NCI-H526 (cell line): ENCODE data around the gene TMEM163.
"Not testable (repeated sequence)": the region's sequence is repeated elsewhere in the genome, so short reads cannot be mapped to it uniquely, and the experiment has no call there.

Source experiments
- DNase-seq, 2 experiments: peaks; one replicate each; lab custom pipeline; 2025; lab: John Stamatoyannopoulos, UW

The TMEM163 gene

DNA sequence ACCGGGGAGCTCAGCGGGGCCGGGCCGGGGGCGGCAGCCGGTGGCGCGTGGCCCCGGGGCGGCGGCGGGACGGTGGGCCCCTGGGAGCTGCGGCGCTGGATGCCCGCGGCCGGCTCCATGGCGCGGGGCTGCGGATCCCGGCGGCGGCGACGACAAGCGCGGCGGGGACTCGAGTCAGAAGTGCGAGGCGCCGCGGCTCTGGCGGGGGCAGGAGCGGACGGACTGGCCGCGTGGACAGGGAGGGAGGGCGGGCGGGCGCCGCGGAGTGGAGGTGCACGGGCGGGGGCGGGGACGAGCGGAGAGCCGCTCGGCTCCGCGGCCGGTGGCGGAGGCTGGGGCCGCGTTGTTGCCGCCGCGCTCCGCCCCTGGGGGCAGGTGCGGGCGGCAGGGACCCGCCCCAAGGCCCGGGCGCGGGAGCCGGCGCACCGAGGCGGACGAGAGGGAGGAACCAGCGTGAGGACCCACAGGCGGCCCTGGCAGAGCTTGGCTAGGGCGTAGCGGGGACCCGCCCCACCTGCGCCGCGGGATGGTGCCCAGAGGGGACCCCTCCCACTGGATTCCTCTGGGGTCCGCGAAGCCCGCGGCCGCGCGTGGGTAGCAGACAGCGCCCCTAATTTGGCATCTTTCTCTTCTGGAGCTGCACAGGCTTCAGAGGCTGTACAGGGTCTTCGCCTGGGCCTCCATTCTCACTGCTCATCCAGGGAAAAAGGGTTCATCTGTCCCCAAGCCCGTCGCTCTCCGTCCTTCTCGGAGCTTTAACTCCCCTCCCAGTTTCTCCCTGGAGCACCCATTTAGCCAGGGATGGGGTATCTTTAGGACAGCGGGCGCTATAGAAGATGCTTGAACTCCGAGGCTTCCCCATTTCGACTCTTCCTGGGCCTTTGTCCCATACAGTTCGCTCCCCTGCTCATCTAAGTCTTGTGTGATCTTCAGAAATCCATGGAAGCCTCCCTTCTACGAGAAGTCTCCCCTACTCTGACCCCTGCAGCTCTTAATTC is at the start of gene TMEM163:
Gene TMEM163 (minus strand): TSS at position 184 of the 998 bp plus-strand sequence.
- DNase-seq, result peak in 1 of 2 experiments; percentile 66

DNA sequence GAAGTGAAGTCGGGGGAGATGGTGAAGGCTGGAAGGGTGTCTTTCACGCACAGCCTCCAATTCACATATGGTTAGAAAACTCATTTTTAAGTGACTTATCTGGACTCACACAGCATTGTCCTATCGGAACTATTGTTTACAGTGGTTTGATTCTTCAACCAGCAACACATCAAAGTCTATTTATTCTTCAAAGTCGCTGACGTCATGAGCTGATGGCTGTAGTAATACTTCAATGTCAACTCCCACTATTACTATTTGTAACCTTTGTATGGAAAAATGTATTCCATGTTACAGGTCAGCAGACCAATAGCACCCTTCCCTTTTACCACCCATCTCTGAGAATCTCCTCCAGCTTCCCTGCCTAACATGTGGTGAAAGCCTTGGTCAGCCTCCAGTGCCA is 47.8 kb upstream of the TMEM163 start:
- no peak for DNase-seq

GRCh38 chr2:134765987-134766386 is 47.2 kb upstream of the TMEM163 start:
- DNase-seq, result no peak

DNA sequence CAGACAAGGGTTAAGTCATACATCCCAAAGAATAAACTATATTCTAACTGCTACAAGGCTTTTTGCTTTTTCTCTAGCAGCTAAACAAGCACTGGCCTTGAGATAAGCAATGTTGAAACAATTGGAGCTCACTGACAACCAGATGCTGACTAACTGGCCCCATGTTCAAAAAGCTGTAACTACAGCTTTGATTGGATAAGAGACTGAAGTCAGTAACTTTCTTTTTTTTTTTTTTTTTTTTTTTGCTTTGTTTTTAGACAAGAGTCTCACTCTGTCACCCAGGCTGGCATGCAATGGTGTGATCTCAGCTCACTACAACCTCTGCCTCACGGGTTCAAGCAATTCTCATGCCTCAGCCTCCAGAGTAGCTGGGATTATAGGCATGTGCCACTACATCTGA is 45.4 kb upstream of the TMEM163 start:
- no peak for DNase-seq

GRCh38 chr2:134763164-134763710 is 44.4 kb upstream of the TMEM163 start:
- no peak for DNase-seq

DNA sequence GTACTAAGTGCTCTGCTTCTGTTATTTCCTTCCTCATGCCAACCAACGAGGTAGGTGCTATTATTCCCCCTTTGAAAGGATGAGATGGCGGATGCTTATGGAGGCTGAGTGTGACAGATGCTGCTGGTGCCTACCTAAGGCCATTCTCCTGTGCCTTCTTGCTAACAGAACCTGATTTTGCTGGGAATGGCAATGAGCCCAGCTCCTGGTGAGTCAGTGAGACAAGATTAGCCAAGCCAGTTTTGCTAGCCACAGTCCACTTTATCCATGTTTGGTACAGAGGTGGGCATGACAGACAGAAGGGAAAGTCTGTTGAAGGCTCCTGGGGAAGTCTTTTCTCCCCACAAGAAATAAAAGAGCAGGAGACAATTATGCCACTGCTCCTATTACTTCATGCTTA is 43.7 kb upstream of the TMEM163 start:
- no peak for DNase-seq

GRCh38 chr2:134760385-134760784 is 41.6 kb upstream of the TMEM163 start:
- DNase-seq, result no peak

DNA sequence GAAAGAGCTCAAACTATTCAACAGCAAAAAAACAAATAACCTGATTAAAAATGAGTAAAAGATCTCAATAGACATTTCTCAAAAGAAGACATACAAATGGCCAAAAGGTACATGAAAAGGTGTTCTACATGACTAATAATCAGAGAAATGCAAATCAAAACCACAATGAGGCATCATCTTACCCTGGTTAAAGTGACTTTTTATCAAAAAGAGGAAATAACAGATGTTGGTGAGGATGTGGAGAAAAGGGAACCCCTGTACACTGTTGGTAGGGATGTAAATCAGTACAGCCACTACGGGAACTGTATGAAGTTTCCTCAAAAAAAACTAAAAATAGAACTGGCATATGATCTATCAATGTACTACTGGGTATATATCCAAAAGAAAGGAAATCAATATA is 39.8 kb upstream of the TMEM163 start:
- no peak for DNase-seq

DNA sequence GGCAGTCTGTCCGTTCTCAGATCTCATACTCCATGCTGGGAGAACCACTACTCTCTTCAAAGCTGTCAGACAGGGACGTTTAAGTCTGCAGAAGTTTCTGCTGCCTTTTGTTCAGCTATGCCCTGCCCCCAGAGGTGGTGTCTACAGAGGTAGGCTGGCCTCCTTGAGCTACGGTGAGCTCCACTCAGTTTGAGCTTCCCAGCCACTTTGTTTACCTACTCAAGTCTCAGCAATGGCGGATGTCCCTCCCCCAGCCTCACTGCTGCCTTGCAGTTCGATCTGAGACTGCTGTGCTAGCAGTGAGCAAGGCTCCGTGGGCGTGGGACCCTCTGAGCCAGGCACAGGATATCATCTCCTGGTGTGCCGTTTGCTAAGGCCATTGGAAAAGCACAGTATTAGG is 33.2 kb upstream of the TMEM163 start:
- DNase-seq, result not testable (repeated sequence)

DNA sequence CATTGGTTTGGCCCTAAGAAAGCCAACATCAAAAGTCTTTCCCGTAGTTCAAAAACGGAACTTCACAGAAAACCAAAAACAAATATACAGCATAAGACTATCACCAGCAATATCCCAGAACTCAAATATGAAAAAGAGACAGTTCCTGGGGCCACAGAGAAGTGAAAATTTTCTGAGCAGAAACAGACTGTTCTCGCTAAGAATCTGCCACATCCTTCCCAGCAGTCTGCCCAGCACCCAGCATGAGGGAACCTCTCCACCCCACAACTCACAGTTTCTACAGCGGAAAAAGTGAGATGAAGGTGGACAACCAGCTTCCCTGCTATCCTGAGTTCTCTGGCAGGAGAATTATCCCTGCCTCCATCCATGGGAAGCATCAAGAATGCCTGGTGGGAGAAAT is 26.7 kb upstream of the TMEM163 start:
- no peak for DNase-seq

DNA sequence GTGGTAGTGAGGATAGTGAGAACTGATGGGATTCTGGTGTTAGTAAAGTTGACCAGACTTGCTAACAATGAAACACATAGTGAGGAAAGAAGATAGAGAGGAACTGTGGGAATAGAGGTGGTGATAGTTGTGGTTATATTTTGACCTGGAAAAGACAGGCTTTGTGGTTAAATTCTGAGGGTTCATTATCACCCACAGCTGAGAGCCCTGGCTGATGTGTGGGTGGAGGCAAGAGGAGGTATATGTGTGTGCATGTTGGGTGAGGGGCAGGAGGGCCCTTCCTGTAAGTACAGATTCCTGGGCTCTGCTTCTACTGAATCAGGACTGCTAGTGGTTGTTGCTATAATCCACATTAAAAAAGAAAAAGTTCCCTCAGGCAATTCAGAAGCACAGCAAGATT is 26.2 kb upstream of the TMEM163 start:
- no peak for DNase-seq

- no peak for DNase-seq
Measured at GRCh38 chr2:134739879-134740301, 21.1 kb upstream of the TMEM163 start.

DNA sequence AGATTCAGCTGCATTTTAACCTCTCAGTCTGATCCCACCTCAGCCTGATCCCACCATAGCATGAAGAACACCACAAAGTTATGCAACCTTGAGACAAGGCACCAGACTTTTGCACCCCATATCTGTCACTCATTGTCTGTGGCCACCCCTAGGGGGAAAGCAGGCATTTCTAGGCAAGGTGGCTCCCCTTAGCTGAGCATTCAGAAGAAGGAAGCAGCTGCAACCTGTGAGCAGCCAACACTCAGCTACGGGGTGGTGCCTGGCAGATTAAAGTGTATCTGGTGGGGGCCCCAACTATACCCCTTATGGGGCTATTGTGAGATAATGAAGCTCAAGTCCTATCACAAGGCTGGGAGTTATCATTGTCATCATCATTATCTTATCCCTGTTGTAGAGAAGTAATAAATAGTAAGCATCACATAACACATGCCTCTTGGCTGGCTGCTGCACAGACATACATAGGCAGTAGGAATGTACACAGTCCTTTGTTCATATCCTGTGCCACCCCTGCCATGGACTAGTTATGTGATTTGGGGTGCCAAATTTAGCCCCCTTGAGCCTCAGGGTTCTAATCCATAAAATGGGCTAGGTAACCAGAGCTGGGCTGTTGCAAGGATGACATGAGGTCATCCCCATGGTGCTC is 20.6 kb upstream of the TMEM163 start:
- no peak for DNase-seq

- no peak for DNase-seq
Measured at GRCh38 chr2:134738141-134738870, 19.5 kb upstream of the TMEM163 start.

DNA sequence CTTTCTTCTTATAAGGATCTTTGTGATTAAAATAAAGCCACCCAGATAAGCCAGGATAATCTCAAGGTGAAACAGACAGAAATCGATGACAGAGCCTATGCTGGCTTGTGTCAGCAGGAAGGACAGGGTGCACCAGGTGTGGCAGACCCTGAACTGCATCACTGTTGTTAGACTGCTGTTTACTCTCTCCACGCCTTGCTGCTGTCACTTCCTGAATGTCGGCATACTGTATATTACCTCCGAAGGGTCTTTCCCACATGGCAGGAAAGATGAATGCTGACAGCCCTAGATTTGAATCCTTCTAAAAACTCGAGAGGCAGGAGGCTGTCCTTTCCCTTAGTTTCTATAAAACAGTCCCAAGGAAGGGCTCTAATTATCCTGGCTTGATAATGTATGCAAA is 18.9 kb upstream of the TMEM163 start:
- peak in 1 of 2 experiments; percentile 18 for DNase-seq

DNA sequence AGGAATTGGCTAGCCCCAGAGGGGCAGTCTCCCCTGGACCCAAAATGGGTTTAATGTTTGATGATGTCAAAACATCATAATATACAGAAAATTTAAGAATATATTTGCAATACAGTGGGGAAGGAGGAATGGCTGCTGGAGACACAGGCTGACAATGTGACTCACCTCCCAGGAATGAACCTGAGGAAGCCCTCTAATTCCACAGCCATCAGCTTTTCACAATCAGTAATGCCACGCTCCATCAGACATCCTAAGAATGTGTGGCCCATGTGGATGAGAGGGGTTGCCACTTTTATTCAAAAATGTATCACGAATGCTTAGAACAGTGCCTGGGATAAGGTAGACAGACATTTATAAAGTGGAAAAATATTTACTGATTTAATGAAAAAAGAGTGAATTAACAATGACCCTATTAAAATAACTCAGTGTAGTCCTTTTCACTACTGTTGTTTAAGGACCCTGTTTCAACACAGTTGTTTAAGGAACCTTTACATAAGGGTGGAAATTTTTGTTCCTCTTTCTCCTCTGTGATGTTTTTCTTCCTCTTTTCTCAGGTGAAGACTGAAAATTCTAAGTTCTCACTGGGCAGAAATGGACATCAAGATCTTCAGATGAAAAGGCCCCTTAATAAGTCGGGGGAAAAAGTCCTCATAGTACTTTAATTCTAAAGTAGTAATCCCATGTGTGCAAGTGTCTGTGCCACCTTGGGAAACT is 17.5 kb upstream of the TMEM163 start:
- no peak for DNase-seq

DNA sequence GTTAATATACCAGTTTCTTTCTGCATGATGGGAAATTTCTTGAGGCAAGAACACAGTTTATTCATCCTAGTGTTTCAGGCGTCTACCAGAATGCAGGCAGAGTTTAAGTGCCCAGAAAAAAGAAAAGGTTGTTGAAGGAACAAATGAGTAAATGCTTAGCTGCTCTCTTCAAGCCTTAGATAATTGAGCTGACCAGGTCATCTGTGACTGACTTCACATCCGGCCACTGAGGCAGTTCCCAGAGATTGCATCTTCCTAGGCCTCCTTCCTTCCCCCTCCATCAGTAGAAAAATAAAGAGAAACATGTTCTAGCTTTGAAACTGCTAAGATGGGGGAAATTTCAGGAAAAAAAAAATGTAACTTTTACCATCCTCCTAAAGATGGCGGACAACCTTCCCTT is 9.4 kb upstream of the TMEM163 start:
- DNase-seq, result no peak

GRCh38 chr2:134727385-134727784 is 8.6 kb upstream of the TMEM163 start:
- no peak for DNase-seq

- no peak for DNase-seq
Measured at GRCh38 chr2:134726645-134727044, 7.8 kb upstream of the TMEM163 start.

DNA sequence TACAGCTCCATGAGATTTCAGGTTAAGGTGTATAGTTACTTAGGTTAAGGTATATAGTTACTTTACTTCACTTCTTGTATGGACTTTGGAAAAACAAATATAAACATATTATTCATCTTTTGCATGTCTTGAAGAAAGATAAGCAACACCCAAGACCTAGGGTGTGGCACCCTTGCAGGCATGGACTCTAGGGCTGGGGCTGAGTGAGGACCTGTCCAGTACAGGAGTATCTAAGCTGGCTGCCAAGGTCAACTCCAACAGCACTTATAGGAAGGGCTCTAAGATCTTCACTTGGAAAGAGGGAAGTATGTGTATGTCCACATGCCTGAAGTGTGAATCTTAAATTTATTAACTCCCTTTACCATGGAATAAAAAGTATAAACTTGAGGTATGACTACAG is 7.1 kb upstream of the TMEM163 start:
- no peak for DNase-seq

GRCh38 chr2:134724341-134724740 is 5.5 kb upstream of the TMEM163 start:
- DNase-seq, result no peak

DNA sequence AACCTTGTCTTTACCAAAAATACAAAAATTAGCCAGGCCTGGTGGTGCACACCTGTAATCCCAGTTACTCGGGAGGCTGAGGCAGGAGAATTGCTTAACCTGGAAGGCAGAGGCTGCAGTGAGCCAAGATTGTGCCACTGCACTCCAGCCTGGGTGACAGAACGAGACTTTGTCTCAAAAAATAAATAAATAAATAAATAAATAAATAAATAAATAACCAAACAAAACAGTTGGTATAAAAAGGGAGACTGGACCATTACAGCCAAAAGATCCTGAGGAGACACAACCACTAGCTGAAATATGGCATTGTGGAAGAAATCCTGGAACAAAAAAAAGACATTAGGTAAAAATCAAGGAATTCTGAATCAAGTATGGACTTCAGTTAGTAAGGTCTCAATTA is 4.9 kb upstream of the TMEM163 start:
- DNase-seq, result not testable (repeated sequence)
